Mesothelial cell of epicardium (in vitro differentiated cells): ENCODE results near the gene UTY. TPM values are rescaled to one million over a fixed set of nuclear protein-coding genes. Genes with fewer than 3 reads are reported as not detected.
"Not testable (repeated sequence)": the region's sequence is repeated elsewhere in the genome, so short reads cannot be mapped to it uniquely, and the experiment has no call there.

Experiments
- DNase-seq, 2 experiments: peaks; one replicate each; pipeline ENCODE4 v3.0.0; 2021; ENCODE audit warnings: low spot score in 2 of 2; ENCODE audit not compliant: unreplicated experiment in 2 of 2
- H3K27ac Mint-ChIP-seq: 2 replicates; pipeline ENCODE4 v1.8.0; 2021; ENCODE audit warnings: mixed read lengths
- H3K27me3 Mint-ChIP-seq: 2 replicates; pipeline ENCODE4 v1.8.0; 2021; ENCODE audit warnings: low read depth, mixed read lengths
- H3K36me3 Mint-ChIP-seq: 2 replicates; pipeline ENCODE4 v1.8.0; 2021; ENCODE audit warnings: mixed read lengths
- H3K4me1 Mint-ChIP-seq: 2 replicates; pipeline ENCODE4 v1.8.0; 2021; ENCODE audit warnings: mixed read lengths
- H3K4me3 Mint-ChIP-seq: 2 replicates; pipeline ENCODE4 v1.8.0; 2021; ENCODE audit warnings: mild to moderate bottlenecking, moderate library complexity, mixed read lengths
- H3K9me3 Mint-ChIP-seq: 2 replicates; pipeline ENCODE4 v1.8.0; 2021; ENCODE audit warnings: mixed read lengths
- CTCF ChIP-seq: fragments of 200-600 bp; sonication (generic); IDR thresholded peaks from one replicate; pipeline ENCODE4 v1.5.0; 2021; ENCODE audit warnings: antibody characterized with exemption; ENCODE audit not compliant: unreplicated experiment
- total RNA-seq: library from RNA; stranded (reverse); gene quantifications from 3 replicates; pipeline ENCODE4 v1.2.1, GENCODE V29; 2021

The UTY gene
- total RNA-seq, 1 donor from 2014 or later: not detected

GRCh38 chrY:13299411-13299810 is 180.4 kb downstream of the UTY start:
- no peak for DNase-seq
- no peak for TF ChIP-seq CTCF
- no peaks in the 10 kb centered on the region for H3K9me3 Mint-ChIP-seq
- H3K4me3 Mint-ChIP-seq: no peak overlapping the region
- H3K27me3 Mint-ChIP-seq: no peaks in the 10 kb centered on the region
- H3K4me1 Mint-ChIP-seq: no peaks in the 10 kb centered on the region
- no peaks in the 10 kb centered on the region for H3K36me3 Mint-ChIP-seq
- H3K27ac Mint-ChIP-seq: no peak overlapping the region

- H3K4me3 Mint-ChIP-seq: no peak overlapping the region
- H3K27ac Mint-ChIP-seq: no peak overlapping the region
- no peak for TF ChIP-seq CTCF
- H3K4me1 Mint-ChIP-seq: no peaks in the 10 kb centered on the region
- no peaks in the 10 kb centered on the region for H3K9me3 Mint-ChIP-seq
- H3K36me3 Mint-ChIP-seq: no peaks in the 10 kb centered on the region
- H3K27me3 Mint-ChIP-seq: no peaks in the 10 kb centered on the region
- no peak for DNase-seq
Observed at GRCh38 chrY:13296176-13296890, 183.5 kb downstream of the UTY start.

GRCh38 chrY:13295026-13295425 is 184.8 kb downstream of the UTY start:
- DNase-seq: no peak
- H3K4me1 Mint-ChIP-seq: no peaks in the 10 kb centered on the region
- no peak for TF ChIP-seq CTCF
- no peaks in the 10 kb centered on the region for H3K36me3 Mint-ChIP-seq
- no peaks in the 10 kb centered on the region for H3K27me3 Mint-ChIP-seq
- no peak overlapping the region for H3K4me3 Mint-ChIP-seq
- H3K9me3 Mint-ChIP-seq: no peaks in the 10 kb centered on the region
- H3K27ac Mint-ChIP-seq: no peak overlapping the region

- DNase-seq: no peak
- Mint-ChIP-seq H3K27ac (no peak overlapping the region), H3K4me3 (no peak overlapping the region), H3K27me3 (no peaks in the 10 kb centered on the region), H3K4me1 (no peaks in the 10 kb centered on the region), H3K9me3 (no peaks in the 10 kb centered on the region), H3K36me3 (no peaks in the 10 kb centered on the region)
- no peak for TF ChIP-seq CTCF
Observed at GRCh38 chrY:13291199-13291598, 188.6 kb downstream of the UTY start.

GRCh38 chrY:13282151-13283054 is 197.4 kb downstream of the UTY start:
- H3K9me3 Mint-ChIP-seq, H3K36me3 Mint-ChIP-seq, H3K27ac Mint-ChIP-seq, DNase-seq, H3K4me1 Mint-ChIP-seq, H3K27me3 Mint-ChIP-seq, H3K4me3 Mint-ChIP-seq: not testable (repeated sequence)

GRCh38 chrY:13279561-13279960 is 200.3 kb downstream of the UTY start:
- Mint-ChIP-seq H3K27me3 (no peaks in the 10 kb centered on the region), H3K9me3 (no peaks in the 10 kb centered on the region), H3K36me3 (no peaks in the 10 kb centered on the region), H3K27ac (no peak overlapping the region), H3K4me3 (no peak overlapping the region), H3K4me1 (no peaks in the 10 kb centered on the region)
- TF ChIP-seq CTCF: no peak
- DNase-seq: no peak
